Measurements from ENCODE around the gene VSIG8. TPM values are rescaled to one million over a fixed set of nuclear protein-coding genes. Genes with fewer than 3 reads are reported as not detected.
A peak's percentile ranks its signal among the peaks of the same experiment; 100 is the strongest.
"Not testable (repeated sequence)": the region's sequence is repeated elsewhere in the genome, so short reads cannot be mapped to it uniquely, and the experiment has no call there.

Gene VSIG8
- total RNA-seq = not detected

DNA sequence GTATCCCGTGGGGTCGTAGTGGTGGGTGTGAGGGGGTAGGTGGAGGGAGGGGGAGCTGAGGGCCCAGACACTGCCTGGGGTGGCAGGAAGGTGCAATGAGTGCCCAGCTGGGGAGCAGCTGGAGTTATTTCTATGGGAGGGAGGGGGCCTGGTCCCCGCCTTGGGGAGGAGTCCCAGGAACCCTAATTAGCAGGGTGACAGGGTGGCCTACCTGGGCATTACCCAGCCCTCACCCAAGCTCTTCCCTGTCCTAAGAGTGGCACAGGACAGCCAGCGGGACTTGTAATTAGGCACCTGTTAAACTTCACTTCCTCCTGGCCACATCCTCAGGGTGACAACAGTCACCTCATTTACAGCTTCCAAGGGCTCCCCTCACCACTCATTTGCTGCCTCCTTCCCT, at the start of gene VSIG8:
Gene VSIG8 (minus strand): TSS at position 101 of the 400 bp plus-strand sequence. CDS start 136 bp downstream, outside the sequence.
- H3K4me1 Mint-ChIP-seq (ENCODE audit: low read depth) = peaks cover 12% of the 10 kb centered on the region
- intact Hi-C loops (cut with micrococcal nuclease) = no loop called here
- DNase-seq = no peak
- no peak within 1 kb of the TSS for H3K4me3 Mint-ChIP-seq
- CTCF ChIA-PET = interaction anchor here (1.1 kb wide), 1 partner anchor 30 kb away, joined by 3 read pairs; no protein-coding TSS in a partner anchor
- no peaks in the 10 kb centered on the region for H3K9me3 Mint-ChIP-seq
- H3K36me3 Mint-ChIP-seq (ENCODE audit: low read depth) = no peaks in the 10 kb centered on the region
- H3K27ac Mint-ChIP-seq = no peak within 1 kb of the TSS
- H3K27me3 Mint-ChIP-seq (ENCODE audit: low read depth) = no peaks in the 10 kb centered on the region

- intact Hi-C loops (cut with micrococcal nuclease) = no loop called here
- H3K4me1 Mint-ChIP-seq (ENCODE audit: low read depth) = peaks cover 38% of the 10 kb centered on the region
- no peak overlapping the region for H3K4me3 Mint-ChIP-seq
- no peaks in the 10 kb centered on the region for H3K27me3 Mint-ChIP-seq (ENCODE audit: low read depth)
- peak; percentile 32 for DNase-seq
- peaks cover 5% of the 10 kb centered on the region for H3K36me3 Mint-ChIP-seq (ENCODE audit: low read depth)
- no peaks in the 10 kb centered on the region for H3K9me3 Mint-ChIP-seq
- H3K27ac Mint-ChIP-seq = peak overlapping the region; percentile 69
- CTCF ChIA-PET = interaction anchor here (0.6 kb wide), 1 partner anchor 111 kb away, joined by 3 read pairs; no protein-coding TSS in a partner anchor
These were observed 49.0 kb upstream of the VSIG8 start for GRCh38 chr1:159911326-159912070.

DNA sequence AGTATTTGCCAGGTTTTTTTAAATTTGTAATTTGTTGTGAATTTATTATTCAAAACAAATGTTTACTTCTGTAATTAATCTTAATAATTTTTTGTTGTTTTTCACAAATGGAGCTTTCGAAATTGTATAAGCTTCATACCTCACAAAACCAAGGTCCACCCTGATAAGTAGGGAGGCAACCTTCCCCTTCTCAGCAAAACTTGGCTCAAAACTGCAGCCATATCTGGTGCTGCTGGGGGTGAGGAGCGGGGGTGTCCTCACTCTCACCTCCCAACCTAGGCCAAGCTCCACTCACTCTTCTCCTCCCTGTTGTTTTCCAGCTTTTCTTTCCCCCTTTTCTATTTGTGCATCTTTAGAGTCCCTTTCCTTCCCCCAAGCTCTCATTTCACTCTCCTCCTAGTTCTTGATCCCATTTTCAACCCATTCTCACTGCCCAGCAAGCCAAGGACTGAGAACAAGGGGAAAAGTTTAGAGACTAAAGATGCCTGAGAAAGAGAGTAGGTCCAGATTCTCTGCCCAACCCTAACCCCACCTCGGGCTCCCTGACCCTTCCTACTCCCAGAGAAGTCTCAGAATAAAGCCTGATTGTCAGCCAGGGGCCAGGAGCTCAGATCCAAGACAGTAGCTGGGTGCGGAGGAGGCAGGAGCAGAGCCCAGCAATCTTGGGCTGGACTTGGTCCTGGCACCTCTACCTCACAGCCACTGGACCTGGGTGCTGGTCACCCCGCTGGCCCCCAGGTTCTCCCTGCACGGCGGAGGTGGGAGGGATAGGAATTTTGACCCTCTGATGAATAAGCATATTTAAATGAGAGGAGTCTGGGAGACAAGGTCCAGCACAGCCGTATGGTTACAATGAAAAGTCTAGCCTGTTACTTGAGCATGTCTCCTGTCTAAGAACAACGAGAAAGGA, 45.8 kb upstream of the VSIG8 start:
- Mint-ChIP-seq H3K4me1 (ENCODE audit: low read depth) (peaks cover 30% of the 10 kb centered on the region), H3K4me3 (no peak overlapping the region), H3K27me3 (ENCODE audit: low read depth) (no peaks in the 10 kb centered on the region), H3K9me3 (no peaks in the 10 kb centered on the region), H3K36me3 (ENCODE audit: low read depth) (no peaks in the 10 kb centered on the region), H3K27ac (no peak overlapping the region)
- intact Hi-C loops (cut with micrococcal nuclease) = no loop called here
- CTCF ChIA-PET = interaction anchor here (0.6 kb wide), 1 partner anchor 119 kb away, joined by 3 read pairs; no protein-coding TSS in a partner anchor
- no peak for DNase-seq

DNA sequence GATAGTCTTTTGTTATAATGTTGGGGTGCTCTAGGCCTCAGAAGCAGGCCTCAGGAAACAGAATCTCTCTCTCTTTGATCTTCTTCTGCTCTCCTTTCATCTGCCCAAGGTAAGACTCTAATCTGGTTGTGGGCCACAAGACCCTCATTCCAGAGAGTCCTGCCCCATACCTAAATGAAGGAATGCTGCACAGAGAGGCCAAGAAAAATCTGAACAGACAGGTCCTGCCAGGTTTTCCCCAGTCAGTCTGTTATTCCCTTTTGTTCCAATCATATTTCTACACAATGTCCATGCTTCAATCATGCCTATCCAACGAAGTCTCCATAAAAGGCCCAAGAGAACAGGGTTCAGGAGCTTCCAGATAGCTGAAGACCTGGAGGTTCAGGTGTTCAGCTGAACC, 44.5 kb upstream of the VSIG8 start:
- intact Hi-C loops (cut with micrococcal nuclease) = no loop called here
- CTCF ChIA-PET = no interaction called here
- Mint-ChIP-seq H3K36me3 (ENCODE audit: low read depth) (no peaks in the 10 kb centered on the region), H3K4me1 (ENCODE audit: low read depth) (peaks cover 23% of the 10 kb centered on the region), H3K27me3 (ENCODE audit: low read depth) (no peaks in the 10 kb centered on the region), H3K4me3 (no peak overlapping the region), H3K27ac (no peak overlapping the region), H3K9me3 (no peaks in the 10 kb centered on the region)
- no peak for DNase-seq

DNA sequence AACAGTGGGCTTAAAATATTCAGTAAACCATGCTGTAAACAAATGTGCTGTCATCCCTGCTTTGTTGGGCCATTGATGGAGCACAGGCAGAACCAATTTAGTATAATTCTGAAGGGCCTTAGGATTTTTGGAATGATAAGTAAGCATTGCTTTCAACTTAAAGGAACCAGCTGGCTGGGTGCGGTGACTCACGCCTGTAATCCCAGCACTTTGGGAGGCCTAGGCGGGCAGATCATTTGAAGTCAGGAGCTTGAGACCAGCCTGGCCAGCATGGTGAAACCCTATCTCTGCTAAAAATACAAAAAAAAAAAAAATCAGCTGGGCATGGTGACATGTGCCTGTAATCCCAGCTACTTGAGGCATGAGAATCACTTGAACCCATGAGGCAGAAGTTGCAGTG, 41.6 kb upstream of the VSIG8 start:
- H3K27me3 Mint-ChIP-seq (ENCODE audit: low read depth); H3K27ac Mint-ChIP-seq; H3K4me3 Mint-ChIP-seq; H3K36me3 Mint-ChIP-seq (ENCODE audit: low read depth); intact Hi-C loops (cut with micrococcal nuclease); H3K9me3 Mint-ChIP-seq; H3K4me1 Mint-ChIP-seq (ENCODE audit: low read depth); DNase-seq: not testable (repeated sequence)
- CTCF ChIA-PET = interaction anchor here (0.8 to 2.1 kb wide), 3 partner anchors 10 to 104 kb away, joined by 4 to 6 read pairs (median 5); no protein-coding TSS in a partner anchor

DNA sequence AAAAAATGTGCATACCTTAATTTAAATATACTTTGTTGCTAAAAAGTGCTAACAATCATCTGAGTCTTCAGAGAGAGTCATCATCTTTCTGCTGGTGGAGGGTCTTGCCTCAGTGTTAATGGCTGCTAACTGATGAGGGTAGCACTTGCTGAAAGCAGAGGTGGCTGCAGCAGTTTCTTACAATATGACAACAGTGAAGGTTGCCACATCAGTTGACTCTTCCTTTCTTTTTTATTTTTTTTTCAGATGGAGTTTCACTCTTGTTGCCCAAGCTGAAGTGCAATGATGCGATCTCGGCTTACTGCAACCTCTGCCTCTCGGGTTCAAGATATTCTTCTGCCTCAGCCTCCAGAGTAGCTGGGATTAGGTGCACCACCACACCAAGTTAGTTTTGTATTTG, 40.1 kb upstream of the VSIG8 start:
- Mint-ChIP-seq H3K4me1 (ENCODE audit: low read depth) (no peaks in the 10 kb centered on the region), H3K4me3 (no peak overlapping the region), H3K27me3 (ENCODE audit: low read depth) (no peaks in the 10 kb centered on the region), H3K36me3 (ENCODE audit: low read depth) (no peaks in the 10 kb centered on the region), H3K27ac (no peak overlapping the region), H3K9me3 (no peaks in the 10 kb centered on the region)
- intact Hi-C loops (cut with micrococcal nuclease) = no loop called here
- no peak for DNase-seq
- CTCF ChIA-PET = interaction anchor here (0.7 kb wide), 1 partner anchor 18 kb away, joined by 3 read pairs; no protein-coding TSS in a partner anchor

- H3K9me3 Mint-ChIP-seq = no peaks in the 10 kb centered on the region
- no peak overlapping the region for H3K27ac Mint-ChIP-seq
- H3K36me3 Mint-ChIP-seq (ENCODE audit: low read depth) = no peaks in the 10 kb centered on the region
- DNase-seq = no peak
- intact Hi-C loops (cut with micrococcal nuclease) = no loop called here
- CTCF ChIA-PET = interaction anchor here (1.2 kb wide), 1 partner anchor 107 kb away, joined by 3 read pairs; no protein-coding TSS in a partner anchor
- H3K4me3 Mint-ChIP-seq = no peak overlapping the region
- H3K27me3 Mint-ChIP-seq (ENCODE audit: low read depth) = no peaks in the 10 kb centered on the region
- H3K4me1 Mint-ChIP-seq (ENCODE audit: low read depth) = no peaks in the 10 kb centered on the region
These were observed 38.4 kb upstream of the VSIG8 start for GRCh38 chr1:159900755-159901360.

GRCh38 chr1:159900086-159900680, 37.7 kb upstream of the VSIG8 start, which contains the start of gene CFAP45:
Gene CFAP45, minus strand, starts transcription at chr1:159900165. Its CDS starts 67 bp downstream, at chr1:159900098.
- intact Hi-C loops (cut with micrococcal nuclease) = no loop called here
- no peaks in the 10 kb centered on the region for H3K4me1 Mint-ChIP-seq (ENCODE audit: low read depth)
- H3K27me3 Mint-ChIP-seq (ENCODE audit: low read depth) = no peaks in the 10 kb centered on the region
- no peak within 1 kb of the TSS for H3K27ac Mint-ChIP-seq
- no peak for DNase-seq
- no peak within 1 kb of the TSS for H3K4me3 Mint-ChIP-seq
- H3K9me3 Mint-ChIP-seq = no peaks in the 10 kb centered on the region
- CTCF ChIA-PET = interaction anchor here (1.2 kb wide), 1 partner anchor 108 kb away, joined by 3 read pairs; no protein-coding TSS in a partner anchor
- no peaks in the 10 kb centered on the region for H3K36me3 Mint-ChIP-seq (ENCODE audit: low read depth)

DNA sequence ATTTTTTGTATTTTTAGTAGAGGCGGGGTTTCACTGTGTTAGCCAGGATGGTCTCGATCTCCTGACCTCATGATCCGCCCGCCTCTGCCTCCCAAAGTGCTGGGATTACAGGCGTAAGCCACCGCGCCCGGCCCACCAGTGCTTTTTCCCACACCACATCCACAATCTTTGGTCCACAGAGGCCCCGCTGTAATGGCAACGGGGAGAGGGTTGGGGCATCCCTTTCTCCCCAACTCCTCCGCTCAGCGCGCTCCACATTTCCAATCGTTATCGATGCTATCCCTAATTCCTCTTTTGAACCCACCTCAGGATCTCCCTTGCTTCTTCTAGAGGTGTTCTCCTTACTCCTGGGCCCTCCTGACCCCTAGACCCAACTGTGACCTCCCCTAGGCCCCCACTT, 37.2 kb upstream of the VSIG8 start:
- intact Hi-C loops (cut with micrococcal nuclease) = loop anchor here (10.0 kb wide), 1 partner anchor 765 kb away; no protein-coding TSS in a partner anchor
- H3K27ac Mint-ChIP-seq = not testable (repeated sequence)

GRCh38 chr1:159898527-159898926, 36.1 kb upstream of the VSIG8 start:
- Mint-ChIP-seq H3K27ac (no peak overlapping the region), H3K27me3 (ENCODE audit: low read depth) (no peaks in the 10 kb centered on the region), H3K4me1 (ENCODE audit: low read depth) (no peaks in the 10 kb centered on the region), H3K9me3 (no peaks in the 10 kb centered on the region), H3K4me3 (no peak overlapping the region), H3K36me3 (ENCODE audit: low read depth) (no peaks in the 10 kb centered on the region)
- CTCF ChIA-PET = no interaction called here
- no peak for DNase-seq
- intact Hi-C loops (cut with micrococcal nuclease) = loop anchor here (10.0 kb wide), 1 partner anchor 764 kb away; no protein-coding TSS in a partner anchor

More for the DNA sequence above, 37.2 kb upstream of the VSIG8 start:
- H3K9me3 Mint-ChIP-seq; H3K4me1 Mint-ChIP-seq (ENCODE audit: low read depth); DNase-seq; H3K27me3 Mint-ChIP-seq (ENCODE audit: low read depth); H3K4me3 Mint-ChIP-seq; H3K36me3 Mint-ChIP-seq (ENCODE audit: low read depth); CTCF ChIA-PET: not testable (repeated sequence)

- Mint-ChIP-seq H3K27ac (no peak overlapping the region), H3K4me1 (ENCODE audit: low read depth) (no peaks in the 10 kb centered on the region), H3K9me3 (no peaks in the 10 kb centered on the region), H3K36me3 (ENCODE audit: low read depth) (no peaks in the 10 kb centered on the region), H3K4me3 (no peak overlapping the region), H3K27me3 (ENCODE audit: low read depth) (no peaks in the 10 kb centered on the region)
- intact Hi-C loops (cut with micrococcal nuclease) = loop anchor here (10.0 kb wide), 1 partner anchor 763 kb away; no protein-coding TSS in a partner anchor
- CTCF ChIA-PET = interaction anchor here (9.6 kb wide), 1 partner anchor 97 kb away, joined by 303 read pairs; the partner anchor contains the start of gene FCRL6
- DNase-seq = no peak
These were observed 35.5 kb upstream of the VSIG8 start for GRCh38 chr1:159897962-159898361.

Data from activated naive CD4-positive, alpha-beta T cell treated with anti-CD3 and anti-CD28 coated beads for 36 hours (primary cell).